H9 (cell line): Measurements from ENCODE around the gene PHLDB1. TPM values are rescaled to one million over a fixed set of nuclear protein-coding genes. Genes with fewer than 3 reads are reported as not detected.
A peak's percentile ranks its signal among the peaks of the same experiment; 100 is the strongest.

Experiments
- DNase-seq: peaks from one replicate; pipeline ENCODE4 v3.0.0-alpha.2; 2017
- H2AFZ ChIP-seq: one replicate; pipeline ENCODE4 v1.6.1; 2013; ENCODE audit warnings: mild to moderate bottlenecking, low read length, control low read depth, moderate library complexity
- H2AK5ac ChIP-seq: 2 replicates; pipeline ENCODE4 v1.6.1; 2013; ENCODE audit warnings: low read length, control low read depth, mixed read lengths; ENCODE audit not compliant: insufficient read length
- H2BK120ac ChIP-seq: one replicate; pipeline ENCODE4 v1.6.1; 2013; ENCODE audit warnings: low read depth, mild to moderate bottlenecking, low read length, control low read depth, inconsistent platforms; ENCODE audit not compliant: poor library complexity, severe bottlenecking
- H2BK12ac ChIP-seq: 2 replicates; pipeline ENCODE4 v1.6.1; 2013; ENCODE audit warnings: low read length, control low read depth, mixed read lengths, low read depth; ENCODE audit not compliant: insufficient read length
- H2BK15ac ChIP-seq: 2 replicates; pipeline ENCODE4 v1.6.1; 2013; ENCODE audit warnings: low read depth, low read length, control low read depth
- H2BK20ac ChIP-seq: one replicate; pipeline ENCODE4 v1.6.1; 2013; ENCODE audit warnings: low read depth, mild to moderate bottlenecking, low read length, control low read depth, inconsistent platforms; ENCODE audit not compliant: poor library complexity, severe bottlenecking
- H2BK5ac ChIP-seq: 2 replicates; pipeline ENCODE4 v1.6.1; 2013; ENCODE audit warnings: low read length, control low read depth, mixed read lengths; ENCODE audit not compliant: insufficient read length
- H3K14ac ChIP-seq: 2 replicates; pipeline ENCODE4 v1.6.1; 2013; ENCODE audit warnings: low read length, control low read depth; ENCODE audit not compliant: insufficient read depth
- H3K18ac ChIP-seq: 2 replicates; pipeline ENCODE4 v1.6.1; 2013; ENCODE audit warnings: low read depth, mild to moderate bottlenecking, mixed read lengths, low read length, control low read depth; ENCODE audit not compliant: insufficient read length
- H3K23ac ChIP-seq: 2 replicates; pipeline ENCODE4 v1.6.1; 2013; ENCODE audit warnings: low read length, control low read depth, mixed read lengths, low read depth; ENCODE audit not compliant: insufficient read length
- H3K23me2 ChIP-seq: 2 replicates; pipeline ENCODE4 v1.6.1; 2013; ENCODE audit warnings: low read depth, mild to moderate bottlenecking, mixed read lengths, low read length, control low read depth; ENCODE audit not compliant: insufficient read length, poor library complexity, severe bottlenecking
- H3K27ac ChIP-seq: 2 replicates; pipeline ENCODE4 v1.5.1; 2013; ENCODE audit warnings: low read length, control low read depth, mixed read lengths, low read depth; ENCODE audit not compliant: insufficient read length
- H3K27me3 ChIP-seq: 2 replicates; pipeline ENCODE4 v1.6.1; 2013; ENCODE audit warnings: low read length, control low read depth, inconsistent platforms; ENCODE audit not compliant: insufficient read depth
- H3K4ac ChIP-seq: 2 replicates; pipeline ENCODE4 v1.6.1; 2013; ENCODE audit warnings: low read depth, mild to moderate bottlenecking, control low read depth, inconsistent platforms, low read length, moderate library complexity
- H3K4me1 ChIP-seq: 2 replicates; pipeline ENCODE4 v1.6.1; 2013; ENCODE audit warnings: low read length, control low read depth, inconsistent platforms; ENCODE audit not compliant: insufficient read depth
- H3K4me2 ChIP-seq: 2 replicates; pipeline ENCODE4 v1.6.1; 2013; ENCODE audit warnings: low read length, control low read depth, mixed read lengths; ENCODE audit not compliant: insufficient read length, insufficient read depth
- H3K56ac ChIP-seq: 2 replicates; pipeline ENCODE4 v1.6.1; 2013; ENCODE audit warnings: low read depth, mild to moderate bottlenecking, mixed read lengths, low read length, control low read depth; ENCODE audit not compliant: insufficient read length
- H3K79me1 ChIP-seq: 2 replicates; pipeline ENCODE4 v1.6.1; 2013; ENCODE audit warnings: low read depth, mild to moderate bottlenecking, moderate library complexity, low read length, control low read depth, inconsistent platforms; ENCODE audit not compliant: insufficient read depth, poor library complexity, severe bottlenecking
- H3K79me2 ChIP-seq: 2 replicates; pipeline ENCODE4 v1.6.1; 2013; ENCODE audit warnings: low read length, control low read depth, inconsistent platforms; ENCODE audit not compliant: insufficient read depth
- H3K9ac ChIP-seq: 2 replicates; pipeline ENCODE4 v1.6.1; 2013; ENCODE audit warnings: low read length, control low read depth, mixed read lengths; ENCODE audit not compliant: insufficient read length; ENCODE audit errors: extremely low read depth
- H3K9me3 ChIP-seq: one replicate; pipeline ENCODE4 v1.6.1; 2013; ENCODE audit warnings: low read depth, low read length, inconsistent platforms; ENCODE audit not compliant: control insufficient read depth
- H3T11ph ChIP-seq: one replicate; pipeline ENCODE4 v1.6.1; 2013; ENCODE audit warnings: mild to moderate bottlenecking, low read length, control low read depth, inconsistent platforms
- H4K20me1 ChIP-seq: one replicate; pipeline ENCODE4 v1.6.1; 2013; ENCODE audit not compliant: control insufficient read depth, insufficient read length, insufficient read depth
- H4K5ac ChIP-seq: 2 replicates; pipeline ENCODE4 v1.6.1; 2013; ENCODE audit warnings: low read depth, mild to moderate bottlenecking, mixed read lengths, low read length, control low read depth; ENCODE audit not compliant: insufficient read length
- H4K8ac ChIP-seq: replicated peaks from 2 replicates; pipeline ENCODE4 v1.6.1; 2013; ENCODE audit warnings: low read length, control low read depth, mixed read lengths, low read depth; ENCODE audit not compliant: insufficient read length
- H4K91ac ChIP-seq: 2 replicates; pipeline ENCODE4 v1.6.1; 2013; ENCODE audit warnings: low read depth, mild to moderate bottlenecking, moderate library complexity, mixed read lengths, low read length, control low read depth; ENCODE audit not compliant: insufficient read length
- H3K27ac Mint-ChIP-seq, 3 experiments: 2 replicates in 2 of 3; 3 replicates in 1 of 3; pipeline ENCODE4 v1.8.0; 2020 to 2021; ENCODE audit warnings: mixed read lengths in 3 of 3, mild to moderate bottlenecking in 1 of 3, moderate library complexity in 1 of 3
- H3K27me3 Mint-ChIP-seq: 2 replicates; pipeline ENCODE4 v1.8.0; 2021; ENCODE audit warnings: low read depth, mild to moderate bottlenecking, moderate library complexity, mixed read lengths
- H3K36me3 Mint-ChIP-seq, 3 experiments: 2 replicates in 2 of 3; 3 replicates in 1 of 3; pipeline ENCODE4 v1.8.0; 2020 to 2021; ENCODE audit warnings: low read depth in 3 of 3, mixed read lengths in 3 of 3; ENCODE audit not compliant: insufficient read depth in 1 of 3
- H3K4me1 Mint-ChIP-seq, 2 experiments: 2 replicates each; pipeline ENCODE4 v1.8.0; 2020; ENCODE audit warnings: mixed read lengths in 2 of 2
- H3K4me3 Mint-ChIP-seq, 2 experiments: 2 replicates in 1 of 2; 3 replicates in 1 of 2; pipeline ENCODE4 v1.8.0; 2020 to 2021; ENCODE audit warnings: mild to moderate bottlenecking in 2 of 2, mixed read lengths in 2 of 2, moderate library complexity in 1 of 2
- H3K9me3 Mint-ChIP-seq, 2 experiments: 2 replicates in 1 of 2; 3 replicates in 1 of 2; pipeline ENCODE4 v1.8.0; 2020; ENCODE audit warnings: mild to moderate bottlenecking in 2 of 2, mixed read lengths in 2 of 2, moderate library complexity in 1 of 2
- CTCF ChIP-seq: fragments of 200-600 bp; sonication (generic); conservative IDR thresholded peaks from 3 replicates; pipeline ENCODE4 v1.8.0; 2021; ENCODE audit warnings: antibody characterized with exemption, mild to moderate bottlenecking
- WGBS: extraction: QIAGEN DNeasy Blood & Tissue Kit; methylation state at CpG from one replicate; pipeline ENCODE4 v1.1.7; 2013; ENCODE audit warnings: missing lambda C conversion rate, low lambda C conversion rate, mixed read lengths; ENCODE audit not compliant: insufficient read length; ENCODE audit errors: extremely low coverage; 5-methylcytosine and 5-hydroxymethylcytosine counted together
- total RNA-seq: library from RNA; stranded (reverse); gene quantifications from 2 replicates; pipeline ENCODE4 v1.2.1, GENCODE V29; 2021

The PHLDB1 gene
- total RNA-seq, 1 experiment from 2014 or later, result 56.0 TPM

- H3T11ph ChIP-seq, result no peak overlapping the region
- no peak overlapping the region for H3K9ac ChIP-seq
- Mint-ChIP-seq H3K27me3 (no peaks in the 10 kb centered on the region; the same call in 1 of the 2 replicates), H3K9me3 (no peaks in the 10 kb centered on the region), H3K4me1 (peaks cover 2 to 7% of the 10 kb centered on the region in 2 experiments; a peak in 2 of 4 replicates), H3K4me3 (no peak overlapping the region), H3K36me3 (peaks cover 27 to 80% (median 77%) of the 10 kb centered on the region in 3 experiments; a peak in 6 of 7 replicates), H3K27ac (peak overlapping the region in 2 of 3 experiments; percentile 37 to 47; a peak in 2 of 7 replicates)
- no peaks in the 10 kb centered on the region for H3K4me1 ChIP-seq
- H4K20me1 ChIP-seq, result peaks cover 2% of the 10 kb centered on the region
- H2BK5ac ChIP-seq, result no peak overlapping the region
- no peaks in the 10 kb centered on the region for H3K9me3 ChIP-seq
- TF ChIP-seq CTCF, result no peak
- no peak overlapping the region for H3K4me2 ChIP-seq
- no peak overlapping the region for H2BK20ac ChIP-seq
- no peak for DNase-seq
- no peak overlapping the region for H4K5ac ChIP-seq
- H4K8ac ChIP-seq, result no peak overlapping the region
- H3K27ac ChIP-seq, result no peak overlapping the region
- H3K27me3 ChIP-seq, result no peaks in the 10 kb centered on the region
- H3K56ac ChIP-seq, result no peak overlapping the region
- no peak overlapping the region for H3K14ac ChIP-seq
- H3K23ac ChIP-seq, result no peak overlapping the region
- no peak overlapping the region for H2BK15ac ChIP-seq
- H3K4ac ChIP-seq, result no peak overlapping the region
- no peak overlapping the region for H4K91ac ChIP-seq
- no CpG with 5 or more reads among the region's 4 CpGs for WGBS
- no peak overlapping the region for H2AFZ ChIP-seq
- no peaks in the 10 kb centered on the region for H3K79me1 ChIP-seq
- H2AK5ac ChIP-seq, result no peak overlapping the region
- no peak overlapping the region for H2BK12ac ChIP-seq
- H3K23me2 ChIP-seq, result no peaks in the 10 kb centered on the region
- no peaks in the 10 kb centered on the region for H3K79me2 ChIP-seq
- no peak overlapping the region for H3K18ac ChIP-seq
- H2BK120ac ChIP-seq, result no peak overlapping the region
These were observed 45.3 kb downstream of the PHLDB1 start for GRCh38 chr11:118652681-118653181.
